Endothelial cell (in vitro differentiated cells): Measurements from ENCODE around the gene ZFYVE26. TPM values are rescaled to one million over a fixed set of nuclear protein-coding genes. Genes with fewer than 3 reads are reported as not detected.
A peak's percentile ranks its signal among the peaks of the same experiment; 100 is the strongest.
"Not testable (repeated sequence)": the region's sequence is repeated elsewhere in the genome, so short reads cannot be mapped to it uniquely, and the experiment has no call there.

Experiments
- DNase-seq: peaks from one replicate; pipeline ENCODE4 v3.0.0; 2021; ENCODE audit warnings: low spot score
- H3K27ac Mint-ChIP-seq: one replicate; pipeline ENCODE4 v1.8.0; 2021; ENCODE audit warnings: mixed read lengths, inconsistent platforms; ENCODE audit not compliant: unreplicated experiment
- H3K27me3 Mint-ChIP-seq: one replicate; pipeline ENCODE4 v1.8.0; 2021; ENCODE audit warnings: mild to moderate bottlenecking, moderate library complexity, mixed read lengths, inconsistent platforms; ENCODE audit not compliant: unreplicated experiment
- H3K36me3 Mint-ChIP-seq: one replicate; pipeline ENCODE4 v1.8.0; 2021; ENCODE audit warnings: mild to moderate bottlenecking, low read depth, mixed read lengths, inconsistent platforms; ENCODE audit not compliant: unreplicated experiment
- H3K4me1 Mint-ChIP-seq: one replicate; pipeline ENCODE4 v1.8.0; 2021; ENCODE audit warnings: mild to moderate bottlenecking, mixed read lengths, inconsistent platforms; ENCODE audit not compliant: unreplicated experiment
- H3K4me3 Mint-ChIP-seq: one replicate; pipeline ENCODE4 v1.8.0; 2021; ENCODE audit warnings: mild to moderate bottlenecking, mixed read lengths, inconsistent platforms; ENCODE audit not compliant: unreplicated experiment
- H3K9me3 Mint-ChIP-seq: one replicate; pipeline ENCODE4 v1.8.0; 2021; ENCODE audit warnings: mixed read lengths, inconsistent platforms; ENCODE audit not compliant: unreplicated experiment
- total RNA-seq: library from RNA; stranded (reverse); fragmentation: NEBNext Ultra II Directional; extraction: Animal tissue kit (Norgen Biotek cat#: 25700); gene quantifications from one replicate; pipeline ENCODE4 v1.2.1, GENCODE V29; 2021; ENCODE audit not compliant: unreplicated experiment
- TF ChIP-seq, protein P1 (sequence below): fragments of 200-600 bp; sonication (generic); IDR thresholded peaks from one replicate; pipeline ENCODE4 v1.5.0; 2021; ENCODE audit warnings: antibody characterized with exemption; ENCODE audit not compliant: unreplicated experiment

Gene ZFYVE26
- total RNA-seq, 1 donor from 2014 or later, result 28.9 TPM

DNA sequence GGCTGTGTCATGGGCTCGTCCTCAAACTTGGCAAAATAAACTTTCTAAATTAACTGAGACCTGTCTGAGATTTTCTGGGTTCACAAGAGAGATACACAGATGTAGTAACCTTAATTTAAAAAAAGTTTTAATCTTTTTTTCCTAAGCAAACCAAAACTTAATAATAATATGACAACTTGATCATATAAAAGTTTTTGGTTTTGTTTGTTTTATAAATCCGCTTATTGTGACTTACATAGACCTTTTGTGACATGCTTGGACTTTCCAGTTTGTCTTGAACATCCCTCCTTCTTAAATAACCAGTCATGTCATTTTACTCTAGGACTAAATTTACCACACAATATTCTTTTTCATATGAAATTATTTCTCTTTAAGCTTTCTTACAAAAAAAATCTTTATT is 106.2 kb downstream of the ZFYVE26 start:
- Mint-ChIP-seq H3K4me1 (no peaks in the 10 kb centered on the region), H3K27ac (no peak overlapping the region), H3K9me3 (peaks cover 7% of the 10 kb centered on the region), H3K36me3 (no peaks in the 10 kb centered on the region), H3K4me3 (no peak overlapping the region), H3K27me3 (no peaks in the 10 kb centered on the region)
- no peak for DNase-seq
- TF ChIP-seq, protein P1, sequence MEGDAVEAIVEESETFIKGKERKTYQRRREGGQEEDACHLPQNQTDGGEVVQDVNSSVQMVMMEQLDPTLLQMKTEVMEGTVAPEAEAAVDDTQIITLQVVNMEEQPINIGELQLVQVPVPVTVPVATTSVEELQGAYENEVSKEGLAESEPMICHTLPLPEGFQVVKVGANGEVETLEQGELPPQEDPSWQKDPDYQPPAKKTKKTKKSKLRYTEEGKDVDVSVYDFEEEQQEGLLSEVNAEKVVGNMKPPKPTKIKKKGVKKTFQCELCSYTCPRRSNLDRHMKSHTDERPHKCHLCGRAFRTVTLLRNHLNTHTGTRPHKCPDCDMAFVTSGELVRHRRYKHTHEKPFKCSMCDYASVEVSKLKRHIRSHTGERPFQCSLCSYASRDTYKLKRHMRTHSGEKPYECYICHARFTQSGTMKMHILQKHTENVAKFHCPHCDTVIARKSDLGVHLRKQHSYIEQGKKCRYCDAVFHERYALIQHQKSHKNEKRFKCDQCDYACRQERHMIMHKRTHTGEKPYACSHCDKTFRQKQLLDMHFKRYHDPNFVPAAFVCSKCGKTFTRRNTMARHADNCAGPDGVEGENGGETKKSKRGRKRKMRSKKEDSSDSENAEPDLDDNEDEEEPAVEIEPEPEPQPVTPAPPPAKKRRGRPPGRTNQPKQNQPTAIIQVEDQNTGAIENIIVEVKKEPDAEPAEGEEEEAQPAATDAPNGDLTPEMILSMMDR, result no peak

DNA sequence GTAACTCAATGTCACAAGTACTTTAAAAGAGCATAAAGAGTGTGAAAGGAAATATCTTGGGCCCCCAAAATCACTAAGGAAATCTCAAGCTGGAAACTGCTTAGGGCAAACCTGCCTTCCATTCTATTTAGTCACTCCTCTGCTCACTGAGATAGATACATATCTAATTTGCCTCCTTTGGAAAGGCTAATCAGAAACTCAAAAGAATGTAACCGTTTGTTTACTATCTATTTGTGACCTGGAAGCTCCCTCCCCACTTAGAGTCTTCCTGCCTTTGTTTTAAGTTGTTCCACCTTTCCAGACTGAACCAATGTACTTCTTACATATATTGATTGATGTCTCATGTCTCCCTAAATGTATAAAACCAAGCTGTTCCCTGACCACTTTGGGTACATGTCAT is 106.6 kb downstream of the ZFYVE26 start:
- not testable (repeated sequence) for H3K4me3 Mint-ChIP-seq, DNase-seq, H3K4me1 Mint-ChIP-seq, H3K36me3 Mint-ChIP-seq, H3K9me3 Mint-ChIP-seq, H3K27me3 Mint-ChIP-seq, H3K27ac Mint-ChIP-seq

DNA sequence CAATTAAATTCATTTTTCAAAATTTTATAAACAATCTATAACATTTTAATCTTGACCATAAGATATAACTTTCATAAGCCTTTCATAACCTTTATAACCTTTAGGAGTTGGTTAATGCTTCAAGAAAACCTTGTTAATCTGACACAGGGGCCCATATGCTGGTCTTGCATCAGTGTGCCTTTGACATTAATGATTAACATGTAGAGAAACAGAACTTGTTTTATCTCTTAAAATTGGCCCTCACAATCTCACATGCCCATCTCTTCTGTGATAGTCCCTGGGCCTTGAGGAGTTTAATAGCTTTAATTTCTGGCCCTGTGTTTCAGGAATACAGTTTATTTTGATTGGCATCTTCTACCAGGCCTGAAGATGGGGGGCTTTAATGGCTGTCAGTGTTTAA is 107.0 kb downstream of the ZFYVE26 start:
- H3K27ac Mint-ChIP-seq, DNase-seq, H3K9me3 Mint-ChIP-seq, H3K4me3 Mint-ChIP-seq, H3K36me3 Mint-ChIP-seq, H3K4me1 Mint-ChIP-seq, H3K27me3 Mint-ChIP-seq: not testable (repeated sequence)

DNA sequence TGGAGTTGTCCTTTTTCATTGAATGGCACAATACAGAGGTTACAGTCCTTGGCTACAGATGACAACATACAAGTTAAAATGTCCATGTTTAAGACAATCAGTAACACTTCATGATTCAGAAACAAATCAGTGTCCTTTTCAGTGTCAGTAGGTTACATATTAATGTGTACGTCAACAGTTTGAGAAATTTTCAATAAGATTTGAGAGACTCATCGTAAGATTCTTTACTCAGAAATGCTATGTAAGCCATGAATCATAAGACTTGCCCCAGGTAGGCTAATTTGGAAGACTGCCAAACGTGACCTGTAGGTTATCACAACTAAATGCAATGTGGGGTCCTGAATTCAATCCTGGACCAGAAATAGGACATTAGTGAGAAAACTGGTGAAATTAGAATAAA is 111.2 kb downstream of the ZFYVE26 start:
- Mint-ChIP-seq H3K9me3 (peaks cover 3% of the 10 kb centered on the region), H3K36me3 (no peaks in the 10 kb centered on the region), H3K4me3 (no peak overlapping the region), H3K27me3 (no peaks in the 10 kb centered on the region), H3K27ac (no peak overlapping the region), H3K4me1 (peaks cover 5% of the 10 kb centered on the region)
- no peak for DNase-seq
- TF ChIP-seq, protein P1, result no peak

DNA sequence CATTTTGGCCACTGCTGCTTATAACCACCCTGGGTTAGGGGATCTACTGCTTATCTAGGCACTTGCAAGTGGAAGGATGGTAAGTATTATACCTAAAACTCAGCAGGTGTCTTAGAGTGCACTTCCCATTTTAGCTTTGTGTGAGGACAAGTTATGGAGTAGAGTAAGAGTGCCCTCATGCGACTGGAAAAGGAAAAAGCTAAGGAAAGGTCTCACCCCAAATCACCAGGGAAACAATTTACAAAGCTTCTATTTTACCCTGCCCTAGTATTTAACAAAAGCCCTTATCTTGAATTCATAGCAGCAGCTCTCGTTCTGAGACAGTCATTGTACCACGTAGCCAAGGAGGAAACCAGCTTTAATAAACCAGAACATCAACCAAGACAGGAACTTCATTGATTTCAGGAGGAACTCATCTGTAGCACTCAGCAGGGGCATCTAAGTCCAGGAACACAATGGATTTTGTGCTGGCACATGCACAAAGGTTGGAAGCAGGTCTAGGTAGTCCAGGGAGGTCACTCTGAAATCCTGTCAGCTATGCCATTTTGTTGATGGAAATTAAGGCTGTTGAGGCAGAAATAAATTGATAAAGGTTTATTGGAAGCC is 111.8 kb downstream of the ZFYVE26 start:
- TF ChIP-seq, protein P1, result no peak
- H3K36me3 Mint-ChIP-seq, result no peaks in the 10 kb centered on the region
- no peaks in the 10 kb centered on the region for H3K27me3 Mint-ChIP-seq
- DNase-seq, result peak; percentile 34
- no peaks in the 10 kb centered on the region for H3K9me3 Mint-ChIP-seq
- H3K4me1 Mint-ChIP-seq, result peaks cover 5% of the 10 kb centered on the region
- no peak overlapping the region for H3K4me3 Mint-ChIP-seq
- H3K27ac Mint-ChIP-seq, result peak overlapping the region; percentile 44

DNA sequence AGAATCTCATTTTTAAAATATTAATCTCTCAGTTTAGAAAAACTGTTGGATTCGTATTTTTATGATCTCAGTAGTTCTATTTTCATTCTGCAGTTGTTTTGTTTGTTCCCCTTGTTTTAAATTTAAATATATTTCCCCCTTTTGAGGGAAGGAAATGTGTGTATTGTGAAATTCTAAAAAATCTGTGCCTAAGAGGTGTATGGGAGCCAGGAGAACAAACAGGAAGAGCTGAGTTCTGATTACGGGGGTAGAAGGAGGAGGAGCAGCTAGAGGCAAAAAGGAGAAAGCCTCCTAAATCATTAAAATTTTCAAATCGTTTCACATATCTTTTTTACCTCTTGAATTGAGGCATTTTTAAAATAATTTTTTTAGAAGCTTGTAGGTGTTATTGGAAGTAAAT is 112.4 kb downstream of the ZFYVE26 start:
- H3K4me3 Mint-ChIP-seq, result no peak overlapping the region
- no peak for DNase-seq
- TF ChIP-seq, protein P1, result no peak
- no peaks in the 10 kb centered on the region for H3K36me3 Mint-ChIP-seq
- no peak overlapping the region for H3K27ac Mint-ChIP-seq
- no peaks in the 10 kb centered on the region for H3K27me3 Mint-ChIP-seq
- no peaks in the 10 kb centered on the region for H3K9me3 Mint-ChIP-seq
- peaks cover 5% of the 10 kb centered on the region for H3K4me1 Mint-ChIP-seq

DNA sequence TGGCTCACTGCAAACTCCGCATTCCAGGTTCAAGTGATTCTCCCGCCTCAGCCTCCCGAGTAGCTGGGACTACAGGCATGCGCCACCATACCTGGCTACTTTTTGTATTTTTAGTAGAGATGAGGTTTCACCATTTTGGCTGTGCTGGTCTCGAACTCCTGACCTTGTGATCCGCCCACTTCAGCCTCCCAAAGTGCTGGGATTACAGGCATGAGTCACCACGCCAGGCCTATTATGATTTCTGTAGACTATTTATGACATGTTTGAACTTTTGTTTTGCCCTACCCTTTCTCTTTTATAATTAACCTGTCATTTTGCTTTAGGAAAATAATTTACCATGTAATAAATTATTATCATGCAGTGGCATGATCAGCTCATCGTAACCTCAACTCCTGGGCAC is 114.9 kb downstream of the ZFYVE26 start, which contains the start of gene RDH12:
Gene RDH12, plus strand, starts transcription at position 395 of the 400 bp plus-strand sequence. CDS start 20,757 bp downstream, outside the sequence.
- not testable (repeated sequence) for H3K36me3 Mint-ChIP-seq, H3K4me1 Mint-ChIP-seq, H3K9me3 Mint-ChIP-seq, H3K27ac Mint-ChIP-seq, H3K4me3 Mint-ChIP-seq, DNase-seq, H3K27me3 Mint-ChIP-seq
